Breast epithelium (tissue), 3 donors: ENCODE data around the gene QRFP.

Source experiments
- POLR2A ChIP-seq: fragments of 450-650 bp; IDR thresholded peaks from one replicate; pipeline ENCODE4 v1.6.1; 2016; ENCODE audit warnings: antibody characterized with exemption, mild to moderate bottlenecking, moderate library complexity
- POLR2AphosphoS5 ChIP-seq, 3 donors: sonication (generic); formaldehyde crosslinking; IDR thresholded peaks; one replicate each; pipeline ENCODE4 v1.6.1; 2017; ENCODE audit warnings: antibody characterized with exemption in 3 of 3
- TF ChIP-seq, protein P1 (sequence below), 3 donors: fragments of 450-650 bp; IDR thresholded peaks; one replicate each; pipeline ENCODE4 v1.5.1; 2016 to 2017; ENCODE audit warnings: antibody characterized with exemption in 3 of 3, mild to moderate bottlenecking in 3 of 3, moderate library complexity in 3 of 3

DNA sequence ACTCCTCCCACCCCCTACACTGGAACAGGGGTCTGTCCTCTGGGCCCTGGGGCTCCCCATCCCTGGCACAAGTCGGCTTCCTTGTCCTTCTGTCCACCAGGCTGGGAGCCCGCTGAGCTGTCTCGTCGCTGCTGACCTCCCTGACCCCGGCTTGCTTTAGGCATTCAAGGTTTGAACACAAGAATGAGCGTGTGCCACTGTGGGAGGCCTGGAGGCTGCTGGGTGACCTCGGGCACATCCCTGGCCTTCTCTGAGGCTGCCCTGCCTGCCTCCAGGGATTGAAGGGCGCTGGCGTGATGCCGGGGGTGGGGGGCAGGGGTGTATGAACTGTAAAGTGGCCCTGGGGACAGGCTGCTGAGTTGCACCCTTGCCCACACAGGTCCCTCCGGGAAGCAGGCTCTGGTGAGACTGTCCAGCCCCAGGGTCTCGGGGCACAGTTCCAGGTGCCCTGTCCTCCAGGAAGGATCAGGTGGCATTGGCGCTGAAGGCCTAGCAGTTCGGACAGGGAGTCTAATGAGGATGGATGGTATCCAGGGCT, 24.2 kb upstream of the QRFP start:
- TF ChIP-seq POLR2A (no peak), POLR2AphosphoS5 (IDR thresholded peaks at IDR 0.05) (no peak)
- TF ChIP-seq, protein P1, sequence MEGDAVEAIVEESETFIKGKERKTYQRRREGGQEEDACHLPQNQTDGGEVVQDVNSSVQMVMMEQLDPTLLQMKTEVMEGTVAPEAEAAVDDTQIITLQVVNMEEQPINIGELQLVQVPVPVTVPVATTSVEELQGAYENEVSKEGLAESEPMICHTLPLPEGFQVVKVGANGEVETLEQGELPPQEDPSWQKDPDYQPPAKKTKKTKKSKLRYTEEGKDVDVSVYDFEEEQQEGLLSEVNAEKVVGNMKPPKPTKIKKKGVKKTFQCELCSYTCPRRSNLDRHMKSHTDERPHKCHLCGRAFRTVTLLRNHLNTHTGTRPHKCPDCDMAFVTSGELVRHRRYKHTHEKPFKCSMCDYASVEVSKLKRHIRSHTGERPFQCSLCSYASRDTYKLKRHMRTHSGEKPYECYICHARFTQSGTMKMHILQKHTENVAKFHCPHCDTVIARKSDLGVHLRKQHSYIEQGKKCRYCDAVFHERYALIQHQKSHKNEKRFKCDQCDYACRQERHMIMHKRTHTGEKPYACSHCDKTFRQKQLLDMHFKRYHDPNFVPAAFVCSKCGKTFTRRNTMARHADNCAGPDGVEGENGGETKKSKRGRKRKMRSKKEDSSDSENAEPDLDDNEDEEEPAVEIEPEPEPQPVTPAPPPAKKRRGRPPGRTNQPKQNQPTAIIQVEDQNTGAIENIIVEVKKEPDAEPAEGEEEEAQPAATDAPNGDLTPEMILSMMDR (IDR thresholded peaks at IDR 0.05) = no peak
